ENCODE measurements around the gene FBXO11.

GRCh38 chr2:47906157-47907038 is at the start of gene FBXO11:
- peak; percentile 69; the same call in 1 of the 2 replicates for TF ChIP-seq POLR2AphosphoS5 (IDR thresholded peaks at IDR 0.05; ENCODE audit: low read depth, low read length)
- TF ChIP-seq TAF1 (IDR thresholded peaks at IDR 0.05; ENCODE audit: borderline replicate concordance, insufficient read depth, low read length) = peak; percentile 84; the same call in 1 of the 2 replicates
